Thoracic aorta (tissue), 2 donors: ENCODE measurements around the gene VWA5B1. TPM values are rescaled to one million over a fixed set of nuclear protein-coding genes. Genes with fewer than 3 reads are reported as not detected.

Experiments
- ATAC-seq: fragments of 150-250 bp; one replicate; pipeline ENCODE4 v1.8.0; 2017; ENCODE audit warnings: low read depth; ENCODE audit not compliant: insufficient number of reproducible peaks, low FRiP score
- DNase-seq: peaks from one replicate; pipeline ENCODE4 v3.0.0-alpha.2; 2020; ENCODE audit warnings: low spot score
- H3K27ac ChIP-seq, 2 donors: fragments of 200-600 bp; sonication (generic); 1 replicate in 1 of 2; 2 replicates in 1 of 2; pipeline ENCODE4 v1.5.1; 2016; ENCODE audit warnings: mild to moderate bottlenecking in 2 of 2, moderate library complexity in 2 of 2
- H3K27me3 ChIP-seq: fragments of 200-600 bp; sonication (generic); replicated peaks from 2 replicates; pipeline ENCODE4 v1.6.0; 2016; ENCODE audit warnings: mild to moderate bottlenecking; ENCODE audit not compliant: insufficient read depth
- H3K36me3 ChIP-seq: fragments of 200-600 bp; sonication (generic); one replicate; pipeline ENCODE4 v1.5.1; 2016
- H3K4me1 ChIP-seq, 2 donors: fragments of 200-600 bp; sonication (generic); 1 replicate in 1 of 2; 2 replicates in 1 of 2; pipeline versions ENCODE4 v1.5.1 to v1.6.0; 2016; ENCODE audit warnings: low read depth in 2 of 2, mild to moderate bottlenecking in 1 of 2; ENCODE audit not compliant: control insufficient read depth in 1 of 2
- H3K4me3 ChIP-seq: fragments of 200-600 bp; sonication (generic); 2 replicates; pipeline ENCODE4 v1.5.1; 2016; ENCODE audit warnings: mild to moderate bottlenecking
- H3K9me3 ChIP-seq: fragments of 200-600 bp; sonication (generic); 2 replicates; pipeline ENCODE4 v1.5.1; 2016
- total RNA-seq, 2 donors: library from RNA; depleted of rRNA; stranded (reverse); fragments of >200 nt; gene quantifications; one replicate each; pipeline versions ENCODE4 v1.1.0 to v1.2.3, GENCODE V29; 2016
- TF ChIP-seq, protein P1 (sequence below): fragments of 200-600 bp; sonication (generic); IDR thresholded peaks from one replicate; pipeline ENCODE4 v1.5.1; 2019; ENCODE audit warnings: antibody characterized with exemption

VWA5B1 gene
- total RNA-seq, 2 donors from 2014 or later, result not detected

DNA sequence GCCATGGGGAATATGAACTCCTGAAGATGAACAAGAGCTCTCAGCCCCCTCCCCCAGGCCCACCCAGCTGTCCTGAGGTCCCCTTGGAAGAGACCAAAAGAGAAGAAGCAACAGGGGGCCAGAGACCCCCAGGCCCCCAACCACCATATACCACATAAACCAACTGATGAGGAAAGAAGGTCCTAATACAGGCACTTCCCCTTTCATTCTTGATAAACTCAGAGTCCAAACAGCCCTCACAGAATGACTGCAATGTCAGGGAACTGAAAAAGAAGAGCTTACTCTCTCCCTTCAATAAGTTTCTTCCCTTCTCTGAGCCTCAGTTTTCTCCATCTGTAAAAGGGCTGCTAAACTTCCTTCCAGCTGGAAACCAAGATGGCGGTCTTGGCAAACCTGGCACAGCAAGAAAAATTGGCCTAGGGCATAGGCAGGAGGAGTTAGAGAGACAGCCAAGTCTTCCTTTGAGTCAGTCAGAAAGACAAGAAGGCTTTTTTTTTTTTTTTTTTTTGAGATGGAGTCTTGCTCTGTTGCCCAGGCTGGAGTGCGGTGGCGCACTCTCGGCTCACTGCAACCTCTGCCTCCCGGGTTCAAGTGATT lies 90.5 kb downstream of the VWA5B1 start:
- ATAC-seq (no peak), DNase-seq (no peak)
- peaks cover 4% of the 10 kb centered on the region for H3K27me3 ChIP-seq
- no peaks in the 10 kb centered on the region for H3K4me1 ChIP-seq
- H3K27ac ChIP-seq, result no peak overlapping the region
- TF ChIP-seq, protein P1, sequence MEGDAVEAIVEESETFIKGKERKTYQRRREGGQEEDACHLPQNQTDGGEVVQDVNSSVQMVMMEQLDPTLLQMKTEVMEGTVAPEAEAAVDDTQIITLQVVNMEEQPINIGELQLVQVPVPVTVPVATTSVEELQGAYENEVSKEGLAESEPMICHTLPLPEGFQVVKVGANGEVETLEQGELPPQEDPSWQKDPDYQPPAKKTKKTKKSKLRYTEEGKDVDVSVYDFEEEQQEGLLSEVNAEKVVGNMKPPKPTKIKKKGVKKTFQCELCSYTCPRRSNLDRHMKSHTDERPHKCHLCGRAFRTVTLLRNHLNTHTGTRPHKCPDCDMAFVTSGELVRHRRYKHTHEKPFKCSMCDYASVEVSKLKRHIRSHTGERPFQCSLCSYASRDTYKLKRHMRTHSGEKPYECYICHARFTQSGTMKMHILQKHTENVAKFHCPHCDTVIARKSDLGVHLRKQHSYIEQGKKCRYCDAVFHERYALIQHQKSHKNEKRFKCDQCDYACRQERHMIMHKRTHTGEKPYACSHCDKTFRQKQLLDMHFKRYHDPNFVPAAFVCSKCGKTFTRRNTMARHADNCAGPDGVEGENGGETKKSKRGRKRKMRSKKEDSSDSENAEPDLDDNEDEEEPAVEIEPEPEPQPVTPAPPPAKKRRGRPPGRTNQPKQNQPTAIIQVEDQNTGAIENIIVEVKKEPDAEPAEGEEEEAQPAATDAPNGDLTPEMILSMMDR, result no peak
- no peak overlapping the region for H3K4me3 ChIP-seq
- no peaks in the 10 kb centered on the region for H3K36me3 ChIP-seq
- no peaks in the 10 kb centered on the region for H3K9me3 ChIP-seq

DNA sequence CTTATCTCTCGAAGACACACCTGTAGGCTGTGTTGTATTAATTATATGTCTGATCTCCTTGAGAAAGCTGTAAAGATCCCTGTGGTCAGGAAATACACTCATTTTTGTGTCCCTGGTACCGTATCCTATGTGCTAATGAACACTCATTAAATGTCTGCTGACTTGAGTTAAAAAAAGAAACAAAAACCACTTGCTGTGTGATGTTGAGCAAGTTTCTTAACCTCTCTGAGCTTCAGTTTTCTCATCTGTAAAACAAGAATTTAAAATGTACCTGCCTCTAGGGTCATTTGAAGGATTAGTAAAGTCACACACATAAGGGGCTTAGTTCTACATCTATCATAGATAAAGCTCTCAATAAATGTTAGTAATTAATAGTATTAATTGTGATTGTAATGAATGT lies 91.3 kb downstream of the VWA5B1 start:
- ATAC-seq, result no peak
- TF ChIP-seq, protein P1, result no peak
- H3K27me3 ChIP-seq, result peaks cover 4% of the 10 kb centered on the region

DNA sequence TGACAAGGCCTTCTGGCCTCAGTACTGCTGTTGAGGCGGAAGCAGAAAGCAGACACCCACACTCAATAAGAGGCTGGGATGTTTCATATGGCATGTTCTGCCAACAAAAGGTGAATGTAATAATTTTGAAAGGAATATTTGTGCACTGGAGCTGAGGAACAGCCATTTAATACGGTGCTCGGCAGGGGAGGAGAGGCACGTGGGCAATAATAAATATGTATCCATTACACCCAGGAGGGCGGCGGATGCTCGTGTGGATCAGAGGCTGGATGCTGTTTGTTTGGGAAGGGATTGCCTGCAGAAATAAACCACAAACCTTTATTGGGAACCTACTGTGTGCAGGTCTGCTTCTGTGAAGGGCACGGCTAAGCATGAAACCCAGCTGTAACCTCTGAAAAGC lies 92.0 kb downstream of the VWA5B1 start:
- ATAC-seq, result no peak
- no peak overlapping the region for H3K27ac ChIP-seq
- DNase-seq, result no peak
- H3K4me3 ChIP-seq, result no peak overlapping the region
- H3K4me1 ChIP-seq, result no peaks in the 10 kb centered on the region
- no peaks in the 10 kb centered on the region for H3K36me3 ChIP-seq
- H3K9me3 ChIP-seq, result no peaks in the 10 kb centered on the region
- TF ChIP-seq, protein P1, result no peak
- H3K27me3 ChIP-seq, result peaks cover 4% of the 10 kb centered on the region

More for the DNA sequence above, 91.3 kb downstream of the VWA5B1 start:
- Histone ChIP-seq H3K4me3 (no peak overlapping the region), H3K36me3 (no peaks in the 10 kb centered on the region), H3K9me3 (no peaks in the 10 kb centered on the region), H3K27ac (no peak overlapping the region), H3K4me1 (no peaks in the 10 kb centered on the region)
- DNase-seq, result no peak

DNA sequence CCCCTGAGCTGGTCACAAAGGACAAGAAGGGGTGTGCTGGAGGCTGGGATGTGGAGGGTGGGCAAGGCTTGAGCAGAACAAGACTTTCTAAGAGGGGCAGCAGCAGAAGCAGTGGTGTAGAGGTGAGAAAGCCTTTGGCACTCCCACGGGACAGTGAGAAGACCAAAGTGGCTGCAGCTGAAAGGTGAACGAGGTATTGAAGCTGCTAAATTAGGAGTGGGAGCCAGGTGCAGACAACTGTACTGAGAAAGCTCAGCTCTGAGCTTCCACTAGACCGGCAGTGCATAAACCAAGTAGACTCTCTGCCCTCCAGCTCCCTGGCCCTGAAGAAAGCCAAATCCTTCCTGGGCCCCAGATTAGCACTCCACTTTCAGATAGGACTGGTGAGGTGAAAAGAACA lies 93.0 kb downstream of the VWA5B1 start:
- TF ChIP-seq, protein P1, result no peak
- ATAC-seq (no peak), DNase-seq (no peak)
- no peak overlapping the region for H3K27ac ChIP-seq
- H3K36me3 ChIP-seq, result no peaks in the 10 kb centered on the region
- no peaks in the 10 kb centered on the region for H3K4me1 ChIP-seq
- peaks cover 4% of the 10 kb centered on the region for H3K27me3 ChIP-seq
- no peaks in the 10 kb centered on the region for H3K9me3 ChIP-seq
- no peak overlapping the region for H3K4me3 ChIP-seq

DNA sequence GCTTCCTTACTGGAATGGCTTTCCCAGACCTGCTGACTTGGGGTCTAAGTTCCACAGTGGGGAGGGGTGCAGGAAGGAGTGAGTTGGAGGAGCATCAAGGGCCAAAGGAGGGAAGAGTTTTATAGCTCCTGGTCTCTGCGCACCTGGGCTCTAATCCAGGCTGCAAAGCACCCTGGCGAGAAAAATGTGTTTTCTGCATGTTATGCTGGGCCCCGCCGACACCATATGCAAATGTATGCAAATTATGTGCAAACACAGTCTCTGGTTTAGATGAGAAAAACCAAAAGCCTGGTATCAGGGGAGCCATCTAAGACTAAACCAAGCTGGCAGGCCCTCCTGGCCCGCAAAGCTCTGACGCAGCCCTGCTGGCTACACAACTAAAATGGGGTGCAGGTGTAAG lies 95.0 kb downstream of the VWA5B1 start:
- Histone ChIP-seq H3K9me3 (no peaks in the 10 kb centered on the region), H3K36me3 (no peaks in the 10 kb centered on the region), H3K27ac (no peak overlapping the region), H3K4me1 (no peaks in the 10 kb centered on the region), H3K4me3 (no peak overlapping the region), H3K27me3 (peaks cover 4% of the 10 kb centered on the region)
- no peak for DNase-seq
- no peak for ATAC-seq
- TF ChIP-seq, protein P1, result no peak
